Measurements from ENCODE around the gene RXRA. TPM values are rescaled to one million over a fixed set of nuclear protein-coding genes. Genes with fewer than 3 reads are reported as not detected.

RXRA gene
- total and polyA plus RNA-seq, 2 experiments from 2014 or later: 32.9 to 46.1 TPM

DNA sequence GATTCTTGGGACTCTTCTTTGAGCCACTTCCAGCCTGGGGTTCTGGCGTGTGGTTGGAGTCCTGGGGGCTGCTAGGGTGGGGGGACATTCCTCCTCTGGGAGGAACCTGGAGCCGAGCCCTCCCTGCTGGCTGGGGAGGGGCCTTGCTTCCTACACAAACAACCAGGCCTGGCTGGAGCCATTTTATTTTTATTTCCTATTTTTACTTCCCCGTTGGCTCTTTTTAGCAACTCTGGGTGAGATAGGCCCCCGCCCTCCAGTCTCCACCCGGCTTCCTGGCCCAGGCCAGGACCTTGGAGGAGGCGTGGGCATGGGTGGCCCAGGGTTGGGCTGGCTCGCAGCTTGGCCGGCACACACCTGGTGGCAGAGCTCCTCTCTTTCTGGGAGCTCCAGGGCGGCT is 15.1 kb downstream of the RXRA start:
- H3K27me3 ChIP-seq: no peaks in the 10 kb centered on the region
- TF ChIP-seq, protein P1, sequence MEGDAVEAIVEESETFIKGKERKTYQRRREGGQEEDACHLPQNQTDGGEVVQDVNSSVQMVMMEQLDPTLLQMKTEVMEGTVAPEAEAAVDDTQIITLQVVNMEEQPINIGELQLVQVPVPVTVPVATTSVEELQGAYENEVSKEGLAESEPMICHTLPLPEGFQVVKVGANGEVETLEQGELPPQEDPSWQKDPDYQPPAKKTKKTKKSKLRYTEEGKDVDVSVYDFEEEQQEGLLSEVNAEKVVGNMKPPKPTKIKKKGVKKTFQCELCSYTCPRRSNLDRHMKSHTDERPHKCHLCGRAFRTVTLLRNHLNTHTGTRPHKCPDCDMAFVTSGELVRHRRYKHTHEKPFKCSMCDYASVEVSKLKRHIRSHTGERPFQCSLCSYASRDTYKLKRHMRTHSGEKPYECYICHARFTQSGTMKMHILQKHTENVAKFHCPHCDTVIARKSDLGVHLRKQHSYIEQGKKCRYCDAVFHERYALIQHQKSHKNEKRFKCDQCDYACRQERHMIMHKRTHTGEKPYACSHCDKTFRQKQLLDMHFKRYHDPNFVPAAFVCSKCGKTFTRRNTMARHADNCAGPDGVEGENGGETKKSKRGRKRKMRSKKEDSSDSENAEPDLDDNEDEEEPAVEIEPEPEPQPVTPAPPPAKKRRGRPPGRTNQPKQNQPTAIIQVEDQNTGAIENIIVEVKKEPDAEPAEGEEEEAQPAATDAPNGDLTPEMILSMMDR (IDR thresholded peaks at IDR 0.05; ENCODE audit: low read depth, low read length): no peak
- H3K36me3 ChIP-seq: no peaks in the 10 kb centered on the region
- no peak overlapping the region for H3K27ac ChIP-seq
- H3K4me1 ChIP-seq (ENCODE audit: low read depth): peaks cover 14% of the 10 kb centered on the region
- no peaks in the 10 kb centered on the region for H3K9me3 ChIP-seq (ENCODE audit: low read depth)
- DNase-seq (ENCODE audit: low read depth in 1 of 2, low spot score in 1 of 2): no peak
- no peak overlapping the region for H3K4me3 ChIP-seq

GRCh38 chr9:134341929-134342745 is 15.9 kb downstream of the RXRA start:
- H3K4me1 ChIP-seq (ENCODE audit: low read depth): peaks cover 14% of the 10 kb centered on the region
- H3K9me3 ChIP-seq (ENCODE audit: low read depth): no peaks in the 10 kb centered on the region
- no peak overlapping the region for H3K27ac ChIP-seq
- TF ChIP-seq, protein P1 (IDR thresholded peaks at IDR 0.05; ENCODE audit: low read depth, low read length): no peak
- H3K36me3 ChIP-seq: no peaks in the 10 kb centered on the region
- no peak overlapping the region for H3K4me3 ChIP-seq
- H3K27me3 ChIP-seq: no peaks in the 10 kb centered on the region
- no peak for DNase-seq (ENCODE audit: low read depth in 1 of 2, low spot score in 1 of 2)

DNA sequence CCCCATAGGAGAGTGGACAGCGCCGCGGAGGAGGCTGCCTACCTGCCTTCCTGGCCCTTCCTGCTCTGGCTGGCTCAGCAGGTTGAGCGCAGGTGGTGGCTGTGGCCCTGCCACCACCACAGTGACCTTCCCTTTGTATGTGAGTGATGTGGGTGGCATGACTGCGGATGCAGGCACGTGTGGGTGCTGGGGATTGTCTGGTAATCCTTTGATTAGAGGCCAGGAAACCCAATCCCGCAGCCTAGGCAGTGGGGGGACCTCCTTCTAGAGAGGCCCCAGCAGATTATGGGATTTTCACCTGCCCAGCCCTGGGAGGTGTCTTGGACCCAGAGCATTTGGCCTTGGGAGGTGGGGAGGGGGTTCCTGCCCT is 16.5 kb downstream of the RXRA start:
- peaks cover 14% of the 10 kb centered on the region for H3K4me1 ChIP-seq (ENCODE audit: low read depth)
- no peaks in the 10 kb centered on the region for H3K36me3 ChIP-seq
- H3K27ac ChIP-seq: no peak overlapping the region
- H3K4me3 ChIP-seq: no peak overlapping the region
- H3K27me3 ChIP-seq: no peaks in the 10 kb centered on the region
- no peak for DNase-seq (ENCODE audit: low read depth in 1 of 2, low spot score in 1 of 2)
- no peaks in the 10 kb centered on the region for H3K9me3 ChIP-seq (ENCODE audit: low read depth)
- TF ChIP-seq, protein P1 (IDR thresholded peaks at IDR 0.05; ENCODE audit: low read depth, low read length): no peak

GRCh38 chr9:134343637-134344036 is 17.4 kb downstream of the RXRA start:
- Histone ChIP-seq H3K4me3 (no peak overlapping the region), H3K27ac (no peak overlapping the region), H3K27me3 (no peaks in the 10 kb centered on the region), H3K36me3 (no peaks in the 10 kb centered on the region), H3K9me3 (ENCODE audit: low read depth) (no peaks in the 10 kb centered on the region), H3K4me1 (ENCODE audit: low read depth) (peaks cover 7% of the 10 kb centered on the region)
- no peak for DNase-seq (ENCODE audit: low read depth in 1 of 2, low spot score in 1 of 2)
- TF ChIP-seq, protein P1 (IDR thresholded peaks at IDR 0.05; ENCODE audit: low read depth, low read length): no peak

DNA sequence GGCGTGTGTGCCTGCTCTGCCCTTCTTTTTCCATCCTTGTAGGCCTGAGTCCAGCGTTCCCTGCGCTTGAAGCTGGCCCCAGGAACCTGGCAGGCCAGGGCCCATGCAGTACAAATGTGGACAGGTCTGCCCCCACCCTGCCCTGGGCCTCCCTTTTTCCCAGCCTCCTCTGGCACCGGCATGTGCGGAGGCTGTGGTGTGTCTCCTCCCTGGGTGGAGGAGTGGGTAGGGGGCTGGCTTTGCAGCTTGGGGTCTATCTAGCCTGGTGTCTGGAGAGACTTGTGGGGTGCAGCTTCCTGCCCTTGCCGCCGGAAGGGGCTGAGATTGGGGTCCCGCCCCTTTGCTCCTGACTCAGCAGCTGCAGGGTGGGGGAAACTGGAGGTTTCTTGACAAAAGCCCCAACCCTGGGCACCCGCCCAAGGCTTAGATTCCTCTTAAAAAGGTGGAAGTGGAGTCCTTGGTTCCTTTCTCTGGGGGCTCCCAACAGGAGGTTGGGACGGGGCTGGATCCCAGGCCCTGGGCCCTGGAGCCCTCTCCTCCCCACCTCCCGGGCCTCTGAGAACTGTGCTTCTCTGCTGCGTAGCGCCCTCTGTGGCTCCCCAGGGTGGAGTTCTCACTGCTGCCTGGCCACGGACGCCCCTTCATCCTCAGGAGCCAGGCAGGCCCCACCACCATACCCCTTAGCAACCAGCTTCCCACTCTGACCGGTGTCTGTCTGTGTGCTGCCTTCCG is 18.0 kb downstream of the RXRA start:
- no peaks in the 10 kb centered on the region for H3K27me3 ChIP-seq
- TF ChIP-seq, protein P1 (IDR thresholded peaks at IDR 0.05; ENCODE audit: low read depth, low read length): peak; percentile 8
- peak in 1 of 2 donors; percentile 44 for DNase-seq (ENCODE audit: low read depth in 1 of 2, low spot score in 1 of 2)
- peaks cover 7% of the 10 kb centered on the region for H3K4me1 ChIP-seq (ENCODE audit: low read depth)
- no peaks in the 10 kb centered on the region for H3K36me3 ChIP-seq
- H3K27ac ChIP-seq: no peak overlapping the region
- no peak overlapping the region for H3K4me3 ChIP-seq
- H3K9me3 ChIP-seq (ENCODE audit: low read depth): no peaks in the 10 kb centered on the region

All from cardiac muscle cell (in vitro differentiated cells and primary cell).